ENCODE results near the gene OR10H3.
"Not testable (repeated sequence)": the region's sequence is repeated elsewhere in the genome, so short reads cannot be mapped to it uniquely, and the experiment has no call there.

OR10H3 gene

GRCh38 chr19:15737722-15738121 lies at the start of gene OR10H3:
TSS of gene OR10H3 (plus strand) at chr19:15737985. CDS start at chr19:15741393, 3,408 bp downstream.
- no peak for DNase-seq

GRCh38 chr19:15696654-15697194 lies 41.1 kb upstream of the OR10H3 start:
- no peak for DNase-seq

GRCh38 chr19:15701757-15702533 lies 35.8 kb upstream of the OR10H3 start:
- no peak for DNase-seq

DNA sequence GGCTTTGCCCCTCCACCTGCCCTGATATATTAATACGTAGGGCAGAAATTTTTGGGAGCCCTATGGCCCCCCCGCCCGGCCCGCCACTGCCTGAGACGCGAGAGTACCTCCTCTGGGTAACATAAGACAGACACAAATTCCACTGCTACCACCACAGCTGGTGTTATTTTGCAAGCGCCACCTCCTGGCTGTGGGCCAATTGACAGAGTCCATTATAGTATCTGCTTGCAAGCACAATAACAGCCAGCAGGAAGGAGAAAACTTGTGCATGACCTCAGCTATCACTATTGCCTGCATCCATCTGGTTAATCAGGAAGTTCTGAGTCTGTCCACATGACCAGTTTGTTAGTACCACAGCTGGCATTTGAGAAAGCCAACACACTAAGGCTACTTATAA lies 35.3 kb upstream of the OR10H3 start:
- no peak for DNase-seq

DNA sequence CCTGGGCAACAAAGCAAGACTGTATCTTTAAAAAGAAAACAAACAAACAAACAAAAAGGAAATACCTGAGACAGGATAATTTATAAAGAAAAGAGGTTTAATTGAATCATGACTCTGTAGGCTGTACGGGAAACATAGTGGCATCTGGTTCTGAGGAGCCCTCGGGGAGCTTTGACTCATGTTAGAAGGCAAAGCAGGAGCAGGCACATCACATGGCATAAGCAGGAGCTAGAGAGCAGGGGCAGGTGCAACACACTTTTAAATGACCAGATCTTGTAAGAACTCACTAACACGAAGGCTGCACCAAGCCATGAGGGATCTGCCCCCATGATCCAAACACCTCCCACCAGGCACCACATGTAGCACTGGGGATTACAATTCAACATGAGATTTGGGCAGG lies 23.1 kb upstream of the OR10H3 start:
- no peak for DNase-seq

DNA sequence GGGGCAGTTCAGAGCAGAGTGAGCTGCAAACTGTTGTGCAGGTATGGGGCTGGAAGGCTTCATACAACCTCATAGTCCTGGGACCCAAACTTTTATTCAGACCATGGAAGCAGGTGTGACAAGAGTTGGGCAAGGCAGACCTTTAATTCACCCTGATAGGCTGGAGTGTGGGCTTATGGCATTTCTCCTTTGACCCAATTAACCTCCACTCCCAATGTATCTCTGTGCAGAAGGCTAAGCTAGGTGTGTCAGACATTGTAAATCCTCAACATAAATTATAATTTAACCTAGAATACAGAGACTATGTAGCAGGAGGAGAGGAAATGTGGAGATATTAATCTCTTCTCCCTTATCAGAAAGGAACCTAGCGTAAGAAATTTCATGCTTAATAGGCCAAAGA lies 22.1 kb upstream of the OR10H3 start:
- DNase-seq = no peak

DNA sequence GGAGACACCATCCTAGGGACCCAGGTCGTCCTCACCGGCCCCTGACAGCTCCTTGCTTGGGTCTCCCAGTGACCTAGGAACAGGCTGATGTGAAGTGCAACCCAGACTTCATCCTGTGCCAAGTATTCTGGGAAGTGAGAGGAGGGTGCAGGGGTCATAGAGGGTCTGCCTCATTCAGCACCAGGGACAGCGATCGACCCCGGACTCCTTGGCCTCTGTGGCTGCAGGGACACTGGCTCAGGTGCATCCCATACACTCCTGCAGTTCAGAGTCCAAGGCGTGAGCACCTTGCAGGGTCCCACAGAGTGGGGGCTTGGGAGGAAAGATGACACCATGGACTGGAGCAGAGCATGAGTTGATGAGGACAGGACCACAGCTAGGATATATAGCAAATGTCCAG lies 20.0 kb upstream of the OR10H3 start:
- no peak for DNase-seq

- DNase-seq = no peak
These were observed 16.5 kb upstream of the OR10H3 start for GRCh38 chr19:15721268-15721667.

DNA sequence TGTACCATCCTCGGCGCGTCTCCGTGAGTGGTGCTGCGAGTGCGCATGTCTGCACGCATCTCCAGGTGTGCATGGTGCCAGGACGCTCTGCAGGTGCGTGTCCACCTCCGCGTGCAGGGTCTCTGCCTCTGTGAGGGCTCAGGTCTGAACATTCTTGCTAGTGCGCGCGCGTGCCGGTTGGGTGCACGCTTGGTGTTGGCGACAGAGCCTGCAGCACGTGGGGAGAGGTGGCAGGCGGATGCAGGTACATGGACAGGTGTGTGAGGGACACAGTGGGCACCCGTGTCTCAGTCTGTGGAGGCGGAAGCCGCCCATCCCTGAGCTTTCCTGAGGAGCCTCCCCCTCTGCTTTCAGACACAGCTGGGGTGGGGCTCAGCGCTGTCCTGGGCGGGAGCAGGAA lies 14.8 kb upstream of the OR10H3 start:
- no peak for DNase-seq

GRCh38 chr19:15727724-15728123 lies 10.1 kb upstream of the OR10H3 start, which contains the start of gene OR10H2:
TSS of gene OR10H2 (plus strand) at chr19:15728024. CDS start at chr19:15728044, 20 bp downstream.
- no peak for DNase-seq

DNA sequence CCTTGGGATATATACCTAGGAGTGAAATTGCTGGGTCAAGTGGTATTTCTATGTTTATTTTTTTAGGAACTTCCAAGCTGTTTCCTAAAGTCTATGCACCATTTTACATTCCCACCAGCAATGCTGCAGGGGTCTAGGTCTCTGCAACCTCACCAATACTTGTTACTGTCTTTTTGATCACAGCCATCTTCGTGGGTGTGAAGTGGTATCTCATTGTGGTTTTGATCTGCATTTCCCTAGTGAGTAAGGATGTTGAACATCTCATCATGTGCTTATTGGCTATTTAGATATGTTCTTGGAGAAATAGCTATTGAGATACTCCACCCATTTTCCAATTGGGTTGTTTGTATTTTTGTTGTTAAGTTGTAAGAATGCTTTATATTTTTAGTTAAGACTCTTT lies 7.2 kb upstream of the OR10H3 start:
- DNase-seq = no peak

GRCh38 chr19:15732388-15732787 lies 5.4 kb upstream of the OR10H3 start:
- no peak for DNase-seq

DNA sequence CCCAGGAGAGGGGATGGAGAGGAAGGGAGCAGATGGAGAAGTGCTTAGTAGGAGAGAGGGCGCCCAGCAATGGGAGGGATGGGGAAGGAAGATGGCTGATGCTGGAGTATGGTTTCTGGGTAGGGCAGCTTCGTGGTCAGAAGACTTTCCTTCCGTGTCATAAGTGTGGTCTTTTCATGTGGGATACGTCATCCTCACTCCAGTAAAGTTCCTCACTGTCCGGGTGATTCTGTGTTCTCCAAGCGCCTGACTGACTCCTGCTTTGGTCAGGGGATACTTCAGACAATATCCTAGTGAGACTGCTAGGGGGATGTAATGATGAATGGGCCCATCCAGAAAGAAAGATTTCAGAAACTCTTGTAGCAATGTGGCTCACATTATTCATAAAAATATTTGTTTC lies 3.9 kb upstream of the OR10H3 start:
- DNase-seq = no peak

DNA sequence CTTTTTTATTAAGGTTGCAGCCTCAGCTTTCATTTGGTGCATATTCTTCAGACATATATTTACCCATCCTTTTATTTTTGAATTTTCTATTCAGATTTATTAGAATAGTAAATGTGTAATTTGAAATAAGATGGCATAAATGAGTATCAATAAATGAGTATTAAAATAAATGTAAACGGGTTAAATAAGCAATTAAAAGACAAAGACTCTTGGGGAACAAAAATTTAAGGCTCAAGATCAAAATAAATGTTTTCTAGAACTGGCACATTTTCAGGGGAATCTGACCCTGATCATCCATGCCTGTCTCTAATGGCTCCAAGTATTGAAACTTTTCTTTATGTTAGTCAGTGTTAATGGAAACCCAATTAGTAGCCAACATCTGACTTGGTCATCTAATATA lies 3.0 kb downstream of the OR10H3 start:
- no peak for DNase-seq

DNA sequence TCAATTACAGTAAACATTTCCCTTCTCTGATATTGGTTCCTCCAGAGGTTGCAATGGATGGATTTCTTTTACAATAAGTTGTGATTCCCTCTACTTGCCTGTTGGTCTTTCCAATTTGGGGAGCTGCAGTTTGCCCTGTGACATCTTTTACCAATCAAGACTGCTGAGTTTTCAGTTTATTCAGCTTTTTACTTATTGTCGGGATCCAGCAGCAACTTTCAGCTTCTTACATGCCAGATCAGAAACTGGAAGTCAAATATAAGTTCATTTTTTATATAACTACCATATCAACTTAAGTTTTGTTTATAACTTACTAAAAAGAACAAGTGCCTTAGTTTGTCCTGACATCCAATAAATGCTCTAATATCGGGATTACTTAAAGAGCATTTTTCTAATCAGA lies 10.5 kb downstream of the OR10H3 start:
- DNase-seq = no peak

DNA sequence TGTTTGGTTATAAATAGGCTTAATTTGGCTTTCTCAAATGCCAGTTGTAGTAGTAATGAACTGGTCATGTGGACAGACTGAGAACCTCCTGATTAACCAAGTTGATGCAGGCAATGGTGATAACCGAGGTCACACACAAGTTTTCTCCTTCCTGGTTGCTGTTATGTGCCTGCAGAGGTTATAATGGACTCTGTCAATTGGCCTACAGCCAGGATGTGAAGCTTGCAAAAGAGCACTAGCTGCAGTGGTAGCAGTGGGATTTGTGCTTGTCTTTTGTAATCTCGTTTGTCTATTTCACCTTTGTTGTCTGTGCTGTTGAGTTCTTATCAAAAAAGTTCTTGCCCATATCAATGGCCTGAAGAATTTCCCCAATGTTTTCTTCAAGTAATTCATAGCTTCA lies 20.6 kb downstream of the OR10H3 start:
- DNase-seq = no peak

DNA sequence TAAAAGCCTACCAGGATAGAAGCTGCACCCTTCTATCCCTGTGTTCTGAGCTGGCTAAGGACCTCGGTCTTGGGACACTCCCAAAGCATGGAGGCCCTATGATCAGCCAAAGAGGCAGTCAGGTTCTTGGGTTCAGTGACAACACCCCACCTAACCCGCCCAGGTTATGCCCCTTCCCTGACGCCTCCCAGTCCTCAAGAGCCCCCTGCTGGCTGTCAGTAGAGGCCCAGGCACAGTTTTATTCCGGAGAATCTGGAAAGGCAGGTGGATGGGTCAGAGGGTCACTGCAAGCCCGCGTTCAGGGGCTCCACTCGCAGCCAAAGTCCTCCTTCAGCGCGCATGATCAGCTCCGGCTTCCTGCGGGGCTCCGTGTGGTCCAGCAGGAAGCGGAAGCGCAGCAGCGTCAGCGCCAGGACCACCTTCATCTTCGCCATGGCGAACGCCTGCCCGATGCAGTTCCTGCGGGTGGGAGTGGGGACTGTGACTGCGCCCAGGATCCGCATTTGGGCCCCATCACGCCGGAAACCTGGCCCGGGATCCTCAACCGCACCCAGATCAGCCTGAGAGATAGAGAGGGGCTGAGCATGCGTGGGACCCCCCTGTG lies 22.3 kb downstream of the OR10H3 start:
- DNase-seq = no peak

- DNase-seq = no peak
These were observed 31.8 kb downstream of the OR10H3 start for GRCh38 chr19:15769586-15769985.

GRCh38 chr19:15774159-15774558 lies 36.4 kb downstream of the OR10H3 start:
- DNase-seq = not testable (repeated sequence)

- no peak for DNase-seq
These were observed 37.5 kb downstream of the OR10H3 start for GRCh38 chr19:15775249-15775648.

DNA sequence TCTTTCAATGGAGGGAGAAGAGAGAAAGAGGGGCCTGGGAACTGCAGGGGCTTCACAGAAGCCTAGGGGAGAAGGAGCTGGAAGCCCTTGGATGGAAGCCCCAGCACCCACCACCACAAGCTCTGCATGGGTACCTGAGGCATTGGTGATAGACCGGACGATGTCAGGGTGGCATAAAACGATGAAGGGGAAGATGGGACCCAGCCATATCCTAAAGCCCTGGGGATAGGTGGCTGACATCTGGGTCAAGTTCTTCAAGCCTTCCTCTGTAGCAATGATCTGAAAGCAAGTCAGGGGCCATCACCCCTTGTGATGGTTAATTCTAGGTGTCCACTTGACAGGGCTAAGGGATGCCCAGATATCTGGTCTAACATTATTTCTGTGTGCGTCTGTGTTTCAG lies 38.5 kb downstream of the OR10H3 start:
- DNase-seq = no peak

DNA sequence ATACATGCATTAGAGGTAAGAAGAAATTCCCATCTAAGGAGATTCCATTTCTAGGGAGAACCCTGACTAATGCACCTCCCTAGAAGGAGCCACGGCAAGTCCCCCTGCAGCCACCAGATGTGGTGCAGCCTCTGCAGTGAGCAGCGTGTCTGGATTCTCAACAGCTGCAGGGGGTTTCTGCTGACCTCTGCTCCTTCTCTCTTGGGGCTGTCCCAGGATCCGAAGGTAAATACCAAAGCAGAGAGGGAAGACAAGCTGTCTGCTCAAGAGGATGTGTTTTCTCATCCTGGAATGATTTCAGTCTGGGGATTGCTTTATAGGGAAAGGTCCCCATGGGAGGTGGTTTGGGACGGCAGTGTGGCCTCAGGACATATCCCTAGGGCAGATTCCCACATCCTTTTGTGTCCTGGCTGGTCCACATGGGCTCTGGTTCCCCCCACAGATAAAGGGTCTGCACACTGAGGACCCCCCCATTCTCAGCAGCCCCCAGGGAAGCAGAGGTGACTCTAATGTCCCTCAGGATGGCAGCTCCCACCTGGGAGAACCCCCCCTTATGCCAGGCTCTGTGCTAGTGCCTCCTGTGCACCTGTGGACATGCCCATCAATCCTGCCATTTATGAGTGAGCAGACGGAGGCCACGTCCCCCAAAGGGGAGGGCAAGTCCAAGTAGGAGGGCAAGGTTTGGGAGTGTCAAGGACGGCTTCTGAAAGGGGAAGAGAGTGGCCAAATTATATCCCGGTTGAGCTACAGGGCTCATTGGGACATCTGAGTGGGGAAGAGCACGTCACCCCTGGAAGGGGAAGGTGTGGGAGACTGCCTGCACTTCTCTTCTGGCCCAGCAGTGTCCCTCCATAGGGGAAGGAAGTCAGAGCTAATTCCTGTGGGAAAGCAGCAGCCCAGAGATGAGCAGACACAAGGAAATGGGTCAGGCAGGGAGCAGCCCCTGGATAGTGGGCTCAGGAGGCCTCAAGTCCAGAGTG lies 39.5 kb downstream of the OR10H3 start:
- DNase-seq = no peak

All from NCI-H1436 treated with DMSO at 0.1 percent for 48 hours (cell line).